Measurements from ENCODE around the gene CLK3.
A peak's percentile ranks its signal among the peaks of the same experiment; 100 is the strongest.
"Not testable (repeated sequence)": the region's sequence is repeated elsewhere in the genome, so short reads cannot be mapped to it uniquely, and the experiment has no call there.

CLK3 gene

GRCh38 chr15:74628949-74629348 is 13.3 kb downstream of the CLK3 start:
- TF ChIP-seq CTCF (IDR thresholded peaks at IDR 0.05; ENCODE audit: low read depth, low read length), result no peak
- H3K4me3 ChIP-seq (ENCODE audit: low read depth, low read length), result no peak overlapping the region
- no peak for DNase-seq (ENCODE audit: low read depth, low spot score)
- in situ Hi-C loops (cut with HindIII; ENCODE audit: low sequenced_read_pairs), result no loop called here

DNA sequence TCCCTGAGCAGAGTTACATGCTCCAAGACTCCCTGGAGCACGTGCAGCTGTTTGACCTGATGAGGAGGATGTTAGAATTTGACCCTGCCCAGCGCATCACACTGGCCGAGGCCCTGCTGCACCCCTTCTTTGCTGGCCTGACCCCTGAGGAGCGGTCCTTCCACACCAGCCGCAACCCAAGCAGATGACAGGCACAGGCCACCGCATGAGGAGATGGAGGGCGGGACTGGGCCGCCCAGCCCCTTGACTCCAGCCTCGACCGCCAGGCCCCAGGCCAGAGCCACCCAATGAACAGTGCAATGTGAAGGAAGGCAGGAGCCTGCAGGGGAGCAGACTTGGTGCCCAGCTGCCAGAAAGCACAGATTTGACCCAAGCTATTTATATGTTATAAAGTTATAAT is 14.1 kb downstream of the CLK3 start:
- in situ Hi-C loops (cut with HindIII; ENCODE audit: low sequenced_read_pairs); H3K4me3 ChIP-seq (ENCODE audit: low read depth, low read length); DNase-seq (ENCODE audit: low read depth, low spot score): not testable (repeated sequence)

DNA sequence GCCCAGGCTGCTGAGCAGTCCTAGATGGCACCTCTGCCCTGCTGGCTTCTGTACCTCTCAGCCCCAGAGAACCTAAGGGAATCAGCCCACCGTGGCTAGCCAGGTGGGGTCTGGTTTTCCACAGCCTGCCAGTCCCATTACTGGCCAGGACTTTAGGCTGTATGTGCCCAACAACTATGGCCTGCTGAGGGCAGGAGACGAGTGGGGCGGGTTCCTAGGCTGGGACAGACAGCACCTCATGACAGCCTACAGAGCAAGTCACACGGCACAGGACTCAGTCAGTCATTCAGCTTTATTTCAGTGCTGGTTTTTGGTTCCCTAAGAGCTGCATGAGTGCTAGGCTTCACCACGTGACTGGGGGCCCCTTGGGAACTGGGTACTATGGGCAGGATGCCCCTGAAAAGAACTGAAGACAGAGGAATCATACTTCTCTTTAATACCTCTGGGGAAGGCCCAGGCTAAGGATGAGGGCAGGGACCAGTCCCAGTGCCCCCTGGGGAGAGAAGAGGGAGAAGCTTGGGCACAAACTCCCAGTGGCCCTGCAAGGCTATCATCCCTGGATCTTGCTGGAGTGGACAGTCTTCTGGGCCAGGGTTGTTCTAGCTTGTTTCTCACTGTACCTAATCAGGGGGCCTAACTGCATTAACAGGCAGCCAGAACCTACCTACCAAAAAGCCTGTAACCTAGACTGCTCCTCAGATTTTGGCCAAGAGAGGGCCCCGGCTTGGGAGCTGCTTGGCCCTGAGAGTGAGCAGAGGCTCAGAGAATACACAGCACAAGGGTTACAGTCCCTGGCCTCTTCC is 14.8 kb downstream of the CLK3 start:
- in situ Hi-C loops (cut with HindIII; ENCODE audit: low sequenced_read_pairs), result no loop called here
- DNase-seq (ENCODE audit: low read depth, low spot score), result no peak
- H3K4me3 ChIP-seq (ENCODE audit: low read depth, low read length), result no peak overlapping the region
- TF ChIP-seq CTCF (IDR thresholded peaks at IDR 0.05; ENCODE audit: low read depth, low read length), result no peak

GRCh38 chr15:74631087-74631385 is 15.4 kb downstream of the CLK3 start:
- DNase-seq (ENCODE audit: low read depth, low spot score), result no peak
- no peak for TF ChIP-seq CTCF (IDR thresholded peaks at IDR 0.05; ENCODE audit: low read depth, low read length)
- H3K4me3 ChIP-seq (ENCODE audit: low read depth, low read length), result no peak overlapping the region
- in situ Hi-C loops (cut with HindIII; ENCODE audit: low sequenced_read_pairs), result no loop called here

GRCh38 chr15:74631408-74631807 is 15.8 kb downstream of the CLK3 start:
- no peak overlapping the region for H3K4me3 ChIP-seq (ENCODE audit: low read depth, low read length)
- in situ Hi-C loops (cut with HindIII; ENCODE audit: low sequenced_read_pairs), result no loop called here
- TF ChIP-seq CTCF (IDR thresholded peaks at IDR 0.05; ENCODE audit: low read depth, low read length), result no peak
- DNase-seq (ENCODE audit: low read depth, low spot score), result no peak

DNA sequence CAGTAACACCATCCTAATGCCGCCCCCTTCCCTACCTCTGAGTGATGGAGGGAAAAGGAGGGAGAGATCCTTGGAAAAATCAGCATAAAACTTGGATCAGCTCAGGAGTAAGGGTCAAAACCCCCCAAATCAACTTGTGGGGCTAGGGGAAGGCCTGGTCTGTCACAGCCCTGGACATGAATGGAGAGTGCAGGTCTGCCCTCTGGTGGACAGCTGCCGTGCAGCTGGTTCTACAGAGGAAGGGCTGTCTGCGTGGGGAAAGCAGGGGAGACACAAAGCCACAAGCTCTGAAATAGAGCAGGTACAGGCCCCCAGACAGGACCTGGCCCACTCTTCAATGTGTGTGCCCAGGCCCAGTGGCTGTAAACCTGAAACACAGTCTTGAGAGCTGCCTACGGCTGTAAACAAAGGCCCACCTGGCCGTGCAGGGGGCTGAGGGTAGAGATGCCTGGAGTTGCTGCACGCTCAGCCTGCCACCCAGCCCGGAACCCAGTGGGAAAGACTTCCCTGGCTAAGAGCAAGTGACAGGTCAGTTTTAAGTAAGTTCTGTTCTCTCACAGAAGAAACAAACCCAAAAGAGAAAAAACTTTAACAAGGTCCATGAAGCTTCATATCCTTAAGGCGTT is 16.4 kb downstream of the CLK3 start:
- in situ Hi-C loops (cut with HindIII; ENCODE audit: low sequenced_read_pairs), result no loop called here
- TF ChIP-seq CTCF (IDR thresholded peaks at IDR 0.05; ENCODE audit: low read depth, low read length), result peak; percentile 96
- DNase-seq (ENCODE audit: low read depth, low spot score), result peak; percentile 47
- H3K4me3 ChIP-seq (ENCODE audit: low read depth, low read length), result no peak overlapping the region

DNA sequence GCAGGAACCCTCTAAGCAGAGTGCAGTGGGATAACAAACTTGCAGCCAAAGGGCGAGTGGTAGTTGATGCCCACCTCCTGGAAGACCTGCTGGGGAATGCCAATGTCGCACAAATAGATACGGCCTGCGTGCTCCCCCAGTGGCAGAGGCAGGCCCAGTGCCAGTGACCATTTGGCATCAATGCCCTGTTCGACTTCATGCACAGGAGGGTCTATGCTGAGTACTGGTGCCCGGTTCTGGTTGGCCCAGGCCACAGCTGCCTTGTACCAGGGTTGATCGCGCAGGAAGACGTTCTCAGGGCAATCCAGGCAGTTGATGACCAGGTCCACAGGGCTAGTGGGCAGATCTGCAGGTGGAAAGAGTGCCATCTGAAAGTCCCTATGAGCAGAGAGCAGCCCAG is 17.0 kb downstream of the CLK3 start:
- no peak overlapping the region for H3K4me3 ChIP-seq (ENCODE audit: low read depth, low read length)
- in situ Hi-C loops (cut with HindIII; ENCODE audit: low sequenced_read_pairs), result no loop called here
- no peak for TF ChIP-seq CTCF (IDR thresholded peaks at IDR 0.05; ENCODE audit: low read depth, low read length)
- DNase-seq (ENCODE audit: low read depth, low spot score), result no peak

Data from astrocyte of the spinal cord (primary cell).